B cell (primary cell): ENCODE data around the gene TMEM255B. TPM values are rescaled to one million over a fixed set of nuclear protein-coding genes. Genes with fewer than 3 reads are reported as not detected.

Experiments
- ATAC-seq: fragments of 200-7000 bp; cut with Tn5 transposase; one replicate; pipeline ENCODE4 v1.10.0; 2021; ENCODE audit warnings: low read depth, mild to moderate bottlenecking, moderate number of reproducible peaks, moderate library complexity
- CTCF ChIA-PET: fragments of 350-600 bp; sonication (Branson Sonifier 250); formaldehyde crosslinking; loops from one replicate; lab custom pipeline; 2021; ENCODE audit warnings: antibody characterized with exemption, inconsistent platforms; lab: Charles Lee
- POLR2A ChIA-PET: fragments of 350-600 bp; sonication (Branson Sonifier 250); formaldehyde crosslinking; loops from one replicate; lab custom pipeline; 2021; ENCODE audit warnings: antibody characterized with exemption; lab: Charles Lee
- DNase-seq: peaks from one replicate; pipeline ENCODE4 v3.0.0; 2013
- H2AFZ ChIP-seq: 2 replicates; pipeline ENCODE4 v1.6.1; 2012; ENCODE audit warnings: mild to moderate bottlenecking, low read depth, low read length; ENCODE audit not compliant: insufficient read depth, poor library complexity, severe bottlenecking
- H3K27ac ChIP-seq, 2 donors: 1 replicate in 1 of 2; 2 replicates in 1 of 2; pipeline ENCODE4 v1.5.1; 2012 to 2013; ENCODE audit warnings: low read length in 2 of 2, mild to moderate bottlenecking in 2 of 2, moderate library complexity in 1 of 2
- H3K27me3 ChIP-seq, 4 experiments: fragments of 200-600 bp in 1 of 4; sonication (generic) in 1 of 4; replicated peaks in 1 of 4; 1 replicate in 2 of 4; 2 replicates in 2 of 4; pipeline versions ENCODE4 v1.6.1 to v1.7.0; 2013 to 2016; ENCODE audit warnings: low read length in 3 of 4, mild to moderate bottlenecking in 2 of 4, mixed read lengths in 1 of 4, moderate library complexity in 1 of 4; ENCODE audit not compliant: insufficient read depth in 4 of 4, control insufficient read depth in 3 of 4; ENCODE audit errors: control extremely low read depth in 1 of 4
- H3K36me3 ChIP-seq, 2 experiments: replicated peaks in 1 of 2; 1 replicate in 1 of 2; 2 replicates in 1 of 2; pipeline versions ENCODE4 v1.6.1 to v1.7.1; 2013; ENCODE audit warnings: low read length in 1 of 2; ENCODE audit not compliant: insufficient read depth in 2 of 2, control insufficient read depth in 1 of 2; ENCODE audit errors: control extremely low read depth in 1 of 2, extremely low read depth in 1 of 2
- H3K4me1 ChIP-seq, 2 donors: fragments of 200-600 bp in 1 of 2; sonication (generic) in 1 of 2; 1 replicate in 1 of 2; 2 replicates in 1 of 2; pipeline versions ENCODE4 v1.5.1 to v1.6.1; 2013 to 2017; ENCODE audit warnings: low read length in 2 of 2; ENCODE audit not compliant: control insufficient read depth in 2 of 2, insufficient read depth in 2 of 2
- H3K4me2 ChIP-seq: replicated peaks from 2 replicates; pipeline ENCODE3; 2012; ENCODE audit warnings: mild to moderate bottlenecking, low read depth, low read length; ENCODE audit not compliant: poor library complexity, severe bottlenecking
- H3K4me3 ChIP-seq, 5 experiments: fragments of 200-600 bp in 1 of 5; sonication (generic) in 1 of 5; 1 replicate in 3 of 5; 2 replicates in 2 of 5; pipeline versions ENCODE4 v1.5.1 to v1.7.0; 2011 to 2016; ENCODE audit warnings: low read length in 4 of 5, mild to moderate bottlenecking in 4 of 5, low read depth in 2 of 5, control low read depth in 1 of 5, moderate library complexity in 1 of 5; ENCODE audit not compliant: insufficient read depth in 1 of 5; ENCODE audit errors: control extremely low read depth in 1 of 5, extremely low read depth in 1 of 5
- H3K79me2 ChIP-seq: fragments of 200-600 bp; sonication (generic); one replicate; pipeline ENCODE4 v1.6.0; 2016; ENCODE audit warnings: low read length; ENCODE audit not compliant: control insufficient read depth, insufficient read depth
- H3K9ac ChIP-seq: fragments of 200-600 bp; sonication (generic); 2 replicates; pipeline ENCODE4 v1.6.1; 2017; ENCODE audit warnings: mild to moderate bottlenecking, low read length, moderate library complexity
- H3K9me3 ChIP-seq, 3 donors: one replicate each; pipeline versions ENCODE4 v1.6.1 to v1.7.1; 2013; ENCODE audit warnings: low read length in 2 of 3; ENCODE audit not compliant: control insufficient read depth in 2 of 3, insufficient read depth in 1 of 3; ENCODE audit errors: control extremely low read depth in 1 of 3
- H4K20me1 ChIP-seq: 2 replicates; pipeline ENCODE4 v1.6.0; 2012; ENCODE audit warnings: mild to moderate bottlenecking, low read length; ENCODE audit not compliant: insufficient read depth, control insufficient read depth, poor library complexity, severe bottlenecking
- H3K27ac Mint-ChIP-seq: one replicate; pipeline ENCODE4 v1.8.0; 2021; ENCODE audit warnings: mixed read lengths
- H3K27me3 Mint-ChIP-seq: one replicate; pipeline ENCODE4 v1.8.0; 2021; ENCODE audit warnings: mixed read lengths
- H3K4me1 Mint-ChIP-seq: one replicate; pipeline ENCODE4 v1.8.0; 2021; ENCODE audit warnings: mixed read lengths
- H3K4me3 Mint-ChIP-seq: one replicate; pipeline ENCODE4 v1.8.0; 2021; ENCODE audit warnings: mixed read lengths
- H3K9me3 Mint-ChIP-seq: one replicate; pipeline ENCODE4 v1.8.0; 2022; ENCODE audit warnings: mixed read lengths; ENCODE audit not compliant: insufficient read depth
- EZH2 ChIP-seq: IDR thresholded peaks from 2 replicates; pipeline ENCODE4 v1.6.1; 2012; ENCODE audit warnings: borderline replicate concordance, low read depth, mild to moderate bottlenecking, moderate library complexity, low read length; ENCODE audit not compliant: insufficient read depth, poor library complexity, severe bottlenecking
- WGBS: methylation state at CpG from one replicate; pipeline ENCODE4 v1.1.5; 2013; ENCODE audit warnings: missing lambda C conversion rate; ENCODE audit not compliant: insufficient coverage; 5-methylcytosine and 5-hydroxymethylcytosine counted together
- intact Hi-C: fragments of 100-400 bp; cut with micrococcal nuclease; formaldehyde crosslinking; loops from one replicate; pipeline ENCODE4 v1.10.0; 2022
- polyA plus RNA-seq: library from polyadenylated mRNA; depleted of rRNA; stranded (reverse); fragments of >200 nt; gene quantifications from 2 replicates; pipeline ENCODE4 v1.2.3, GENCODE V29; 2012
- total RNA-seq, 2 donors: library from RNA; stranded (reverse); fragments of 120-200 nt in 1 of 2; gene quantifications; 1 replicate in 1 of 2; 2 replicates in 1 of 2; pipeline versions ENCODE4 v1.2.3 to v1.2.4, GENCODE V29; 2013 to 2022
- TF ChIP-seq, protein P1 (sequence below): fragments of 200-600 bp; IDR thresholded peaks from one replicate; pipeline ENCODE4 v1.8.0; 2022; ENCODE audit warnings: antibody characterized with exemption, mild to moderate bottlenecking

The TMEM255B gene
- total and polyA plus RNA-seq, 2 donors (not counting 1 experiment from before 2014, with no cell fraction given) = 2.1 to 8.2 TPM

DNA sequence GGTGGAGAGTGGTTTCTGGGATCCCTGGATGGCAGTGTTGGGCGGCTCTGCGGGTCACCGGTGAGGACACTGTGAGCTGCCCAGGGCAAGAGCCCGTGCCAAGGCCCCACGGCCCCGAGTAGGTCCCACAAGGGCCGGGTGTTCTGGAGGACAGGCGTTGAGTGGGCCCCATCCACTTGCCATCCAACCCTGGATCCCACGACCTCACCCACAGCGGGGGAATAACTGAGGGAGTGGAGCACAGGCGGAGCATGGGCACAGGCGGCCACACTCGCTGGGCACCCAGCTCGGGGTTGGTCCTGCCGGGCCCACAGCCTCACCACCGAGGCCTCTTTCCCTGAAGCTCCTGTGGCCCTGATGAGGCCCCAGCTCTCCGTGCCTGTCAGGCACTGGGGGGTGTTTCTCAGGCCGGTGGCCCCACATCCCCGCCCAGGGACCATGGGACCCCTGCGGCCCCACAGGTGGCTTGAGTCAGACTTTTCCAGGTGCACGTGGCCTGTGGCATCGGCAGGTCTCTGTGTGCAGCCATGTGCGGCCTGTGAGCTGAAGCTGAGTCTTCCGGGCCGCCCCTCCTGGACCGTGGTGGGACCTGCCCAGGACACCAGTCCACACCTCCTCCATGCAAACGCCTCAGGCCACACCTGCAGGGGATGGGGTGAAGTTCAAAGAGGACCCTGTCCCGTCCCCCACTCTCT lies 16.6 kb downstream of the TMEM255B start:
- intact Hi-C loops = no loop called here
- Histone ChIP-seq H4K20me1 (no peaks in the 10 kb centered on the region), H3K4me2 (no peak overlapping the region), H3K27me3 (peaks cover 0 to 15% (median 4%) of the 10 kb centered on the region in 4 experiments), H3K9ac (no peak overlapping the region), H3K79me2 (no peaks in the 10 kb centered on the region), H2AFZ (no peak overlapping the region), H3K36me3 (no peaks in the 10 kb centered on the region), H3K27ac (no peak overlapping the region), H3K4me3 (no peak overlapping the region), H3K4me1 (no peaks in the 10 kb centered on the region), H3K9me3 (peaks cover 0 to 19% (median 0%) of the 10 kb centered on the region in 3 donors)
- CTCF ChIA-PET = no interaction called here
- TF ChIP-seq, protein P1, sequence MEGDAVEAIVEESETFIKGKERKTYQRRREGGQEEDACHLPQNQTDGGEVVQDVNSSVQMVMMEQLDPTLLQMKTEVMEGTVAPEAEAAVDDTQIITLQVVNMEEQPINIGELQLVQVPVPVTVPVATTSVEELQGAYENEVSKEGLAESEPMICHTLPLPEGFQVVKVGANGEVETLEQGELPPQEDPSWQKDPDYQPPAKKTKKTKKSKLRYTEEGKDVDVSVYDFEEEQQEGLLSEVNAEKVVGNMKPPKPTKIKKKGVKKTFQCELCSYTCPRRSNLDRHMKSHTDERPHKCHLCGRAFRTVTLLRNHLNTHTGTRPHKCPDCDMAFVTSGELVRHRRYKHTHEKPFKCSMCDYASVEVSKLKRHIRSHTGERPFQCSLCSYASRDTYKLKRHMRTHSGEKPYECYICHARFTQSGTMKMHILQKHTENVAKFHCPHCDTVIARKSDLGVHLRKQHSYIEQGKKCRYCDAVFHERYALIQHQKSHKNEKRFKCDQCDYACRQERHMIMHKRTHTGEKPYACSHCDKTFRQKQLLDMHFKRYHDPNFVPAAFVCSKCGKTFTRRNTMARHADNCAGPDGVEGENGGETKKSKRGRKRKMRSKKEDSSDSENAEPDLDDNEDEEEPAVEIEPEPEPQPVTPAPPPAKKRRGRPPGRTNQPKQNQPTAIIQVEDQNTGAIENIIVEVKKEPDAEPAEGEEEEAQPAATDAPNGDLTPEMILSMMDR = no peak
- no peak for TF ChIP-seq EZH2
- DNase-seq (no peak), ATAC-seq (no peak)
- POLR2A ChIA-PET = no interaction called here
- no peak overlapping the region for H3K27ac Mint-ChIP-seq
- H3K27me3 Mint-ChIP-seq = peaks cover 25% of the 10 kb centered on the region
- no peak overlapping the region for H3K4me3 Mint-ChIP-seq
- H3K4me1 Mint-ChIP-seq = no peaks in the 10 kb centered on the region
- peaks cover 5% of the 10 kb centered on the region for H3K9me3 Mint-ChIP-seq
- 92% methylated on average over 27 of the region's 28 CpGs for WGBS
